K562 (cell line): Measurements from ENCODE around the gene SPTBN4. TPM values are rescaled to one million over a fixed set of nuclear protein-coding genes. Genes with fewer than 3 reads are reported as not detected.
A peak's percentile ranks its signal among the peaks of the same experiment; 100 is the strongest.

Experiments
- DNMT1 ChIP-seq: fragments of 450-650 bp; IDR thresholded peaks from 2 replicates; pipeline ENCODE4 v1.6.1; 2016; ENCODE audit warnings: antibody characterized with exemption, mild to moderate bottlenecking
- ELF2 ChIP-seq: fragments of 250-450 bp; sonication (Bioruptor Pico); IDR thresholded peaks from 2 replicates; pipeline ENCODE4 v1.5.0; 2021; ENCODE audit warnings: mild to moderate bottlenecking
- ERF ChIP-seq: fragments of 450-650 bp; formaldehyde crosslinking; IDR thresholded peaks from 2 replicates; pipeline ENCODE4 v1.4.0; 2020; ENCODE audit warnings: mild to moderate bottlenecking, mixed read lengths
- FOXA3 ChIP-seq, 2 experiments: fragments of 450-650 bp in 1 of 2; sonication (generic) in 1 of 2; formaldehyde crosslinking; IDR thresholded peaks in 1 of 2; conservative IDR thresholded peaks in 1 of 2; 2 replicates each; pipeline versions ENCODE4 v1.4.0 to v1.8.0; 2020 to 2022; ENCODE audit warnings: mild to moderate bottlenecking in 2 of 2, missing genetic modification reagents in 1 of 2
- GTF2A2 ChIP-seq: IDR thresholded peaks from 2 replicates; pipeline ENCODE4 v1.6.1; 2016; ENCODE audit warnings: mild to moderate bottlenecking, missing genetic modification characterization, missing compliant biosample characterization
- NCOA1 ChIP-seq: fragments of 450-650 bp; IDR thresholded peaks from 2 replicates; pipeline ENCODE4 v1.6.1; 2016; ENCODE audit warnings: low read depth
- PHB2 ChIP-seq: fragments of 450-650 bp; IDR thresholded peaks from 2 replicates; pipeline ENCODE4 v1.6.1; 2017; ENCODE audit warnings: low read depth
- SIRT6 ChIP-seq: IDR thresholded peaks from one replicate; pipeline ENCODE4 v1.6.1; 2012; ENCODE audit warnings: low read depth, mild to moderate bottlenecking, control low read depth, inconsistent platforms, low read length, moderate library complexity
- YY1 ChIP-seq, 3 experiments: IDR thresholded peaks; 2 replicates each; pipeline ENCODE4 v1.6.1; 2011; ENCODE audit warnings: low read length in 2 of 3, mild to moderate bottlenecking in 2 of 3, moderate library complexity in 2 of 3, borderline replicate concordance in 1 of 3, control low read depth in 1 of 3, low read depth in 1 of 3; ENCODE audit not compliant: insufficient read depth in 3 of 3, insufficient replicate concordance in 2 of 3, control insufficient read depth in 1 of 3, insufficient read length in 1 of 3; ENCODE audit errors: extremely low read depth in 1 of 3
- ZFPM2 ChIP-seq: fragments of 250-450 bp; sonication (Bioruptor Pico); IDR thresholded peaks from 2 replicates; pipeline ENCODE4 v1.5.1; 2022; ENCODE audit warnings: mild to moderate bottlenecking
- ZNF699 ChIP-seq: fragments of 250-450 bp; sonication (Bioruptor Pico); IDR thresholded peaks from 2 replicates; pipeline ENCODE4 v1.8.0; 2021; ENCODE audit warnings: mild to moderate bottlenecking, moderate library complexity; ENCODE audit not compliant: insufficient replicate concordance
- polyA plus RNA-seq, 8 experiments: library from polyadenylated mRNA; depleted of rRNA in 4 of 8; stranded (reverse) in 5 of 8; unstranded in 3 of 8; fragments of >200 nt; fragmentation: Nextera tagmentation in 2 of 8; fragmentation: Illumina TruSeq in 1 of 8; extraction: Ambion mirVana in 2 of 8; extraction: Trizol in 1 of 8; gene quantifications; 2 replicates each; pipeline versions ENCODE4 v1.2.1 to v1.2.3, GENCODE V29; 2011 to 2014; ENCODE audit warnings: inconsistent platforms in 1 of 8, missing spikeins in 1 of 8
- total RNA-seq, 7 experiments: library from RNA; depleted of rRNA in 6 of 7; stranded (reverse); fragments of >200 nt in 6 of 7; fragmentation: Illumina TruSeq in 2 of 7; extraction: Trizol in 2 of 7; gene quantifications; 2 replicates each; pipeline versions ENCODE4 v1.2.1 to v1.2.3, GENCODE V29; 2011 to 2021; ENCODE audit warnings: low replicate concordance in 1 of 7
- TF ChIP-seq, protein P1 (sequence below): IDR thresholded peaks from 3 replicates; pipeline ENCODE4 v1.6.1; 2011; ENCODE audit warnings: borderline replicate concordance, mild to moderate bottlenecking, moderate library complexity; ENCODE audit not compliant: insufficient read length; ENCODE audit errors: extremely low read depth
- TF ChIP-seq, protein P2 (sequence below): fragments of 200-800 bp; sonication (Bioruptor generic); IDR thresholded peaks from 2 replicates; pipeline ENCODE4 v1.6.1; 2017; ENCODE audit warnings: missing genetic modification characterization, missing compliant biosample characterization
- TF ChIP-seq, protein P3 (sequence below): fragments of 450-650 bp; formaldehyde crosslinking; IDR thresholded peaks from 2 replicates; pipeline ENCODE4 v1.4.0; 2022; ENCODE audit warnings: missing genetic modification characterization
- TF ChIP-seq, protein P4 (sequence below): sonication (generic); formaldehyde crosslinking; IDR thresholded peaks from 2 replicates; pipeline ENCODE4 v1.8.0; 2023; ENCODE audit warnings: mild to moderate bottlenecking, missing genetic modification reagents

The SPTBN4 gene
- total and polyA plus RNA-seq, 9 of the 15 experiments (the other 6 are each of a cell fraction or from before 2014, with no cell fraction given) = 0.01 to 1.5 (median 0.86) TPM

DNA sequence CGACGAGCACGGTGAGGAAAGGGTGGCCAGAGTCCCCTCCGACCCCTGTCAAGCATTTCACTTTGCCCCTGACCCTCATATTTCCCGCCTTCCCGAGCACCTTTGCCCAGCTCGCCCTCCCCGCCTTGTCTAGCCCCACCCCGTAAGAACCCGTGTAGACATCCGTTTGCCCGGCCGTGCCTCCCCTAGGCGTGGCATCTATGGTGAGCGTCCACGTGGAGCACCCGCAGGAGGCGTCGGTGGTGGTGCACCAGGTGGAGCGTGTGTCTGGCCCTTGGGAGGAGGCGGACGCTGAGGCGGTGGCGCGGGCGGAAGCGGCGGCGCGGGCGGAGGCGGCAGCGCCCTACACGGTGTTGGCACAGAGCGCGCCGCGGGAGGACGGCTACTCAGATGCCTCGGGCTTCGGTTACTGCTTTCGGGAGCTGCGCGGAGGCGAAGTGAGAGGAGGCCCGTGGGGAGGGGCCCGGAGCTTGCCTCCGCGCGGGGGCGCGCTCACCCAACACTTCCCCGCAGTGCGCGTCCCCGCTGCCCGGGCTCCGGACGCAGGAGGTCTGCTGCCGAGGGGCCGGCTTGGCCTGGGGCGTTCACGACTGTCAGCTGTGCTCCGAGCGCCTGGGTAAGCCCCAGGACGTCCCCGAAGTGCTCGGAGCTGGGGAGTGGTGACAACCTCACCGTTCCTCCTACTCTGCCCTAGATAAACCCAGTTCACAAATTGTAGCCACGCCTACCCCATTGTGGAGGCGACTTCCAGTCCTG is 138.6 kb downstream of the SPTBN4 start (continued):
- TF ChIP-seq, protein P1, sequence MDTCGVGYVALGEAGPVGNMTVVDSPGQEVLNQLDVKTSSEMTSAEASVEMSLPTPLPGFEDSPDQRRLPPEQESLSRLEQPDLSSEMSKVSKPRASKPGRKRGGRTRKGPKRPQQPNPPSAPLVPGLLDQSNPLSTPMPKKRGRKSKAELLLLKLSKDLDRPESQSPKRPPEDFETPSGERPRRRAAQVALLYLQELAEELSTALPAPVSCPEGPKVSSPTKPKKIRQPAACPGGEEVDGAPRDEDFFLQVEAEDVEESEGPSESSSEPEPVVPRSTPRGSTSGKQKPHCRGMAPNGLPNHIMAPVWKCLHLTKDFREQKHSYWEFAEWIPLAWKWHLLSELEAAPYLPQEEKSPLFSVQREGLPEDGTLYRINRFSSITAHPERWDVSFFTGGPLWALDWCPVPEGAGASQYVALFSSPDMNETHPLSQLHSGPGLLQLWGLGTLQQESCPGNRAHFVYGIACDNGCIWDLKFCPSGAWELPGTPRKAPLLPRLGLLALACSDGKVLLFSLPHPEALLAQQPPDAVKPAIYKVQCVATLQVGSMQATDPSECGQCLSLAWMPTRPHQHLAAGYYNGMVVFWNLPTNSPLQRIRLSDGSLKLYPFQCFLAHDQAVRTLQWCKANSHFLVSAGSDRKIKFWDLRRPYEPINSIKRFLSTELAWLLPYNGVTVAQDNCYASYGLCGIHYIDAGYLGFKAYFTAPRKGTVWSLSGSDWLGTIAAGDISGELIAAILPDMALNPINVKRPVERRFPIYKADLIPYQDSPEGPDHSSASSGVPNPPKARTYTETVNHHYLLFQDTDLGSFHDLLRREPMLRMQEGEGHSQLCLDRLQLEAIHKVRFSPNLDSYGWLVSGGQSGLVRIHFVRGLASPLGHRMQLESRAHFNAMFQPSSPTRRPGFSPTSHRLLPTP = no peak
- TF ChIP-seq GTF2A2 (tag) = no peak
- TF ChIP-seq NCOA1 = no peak
- peak in 1 of 3 experiments; percentile 15 for TF ChIP-seq YY1 (IDR thresholded peaks at IDR 0.05; ENCODE audit: borderline replicate concordance in 1 of 3, control insufficient read depth in 1 of 3, extremely low read depth in 1 of 3, insufficient read depth in 3 of 3, insufficient read length in 1 of 3, insufficient replicate concordance in 2 of 3, low read depth in 1 of 3, low read length in 2 of 3)
- TF ChIP-seq ZFPM2 (CRISPR knock-in tag) = no peak
- peak in 1 of 2 experiments; percentile 32; a peak in 1 of 4 replicates for TF ChIP-seq FOXA3 (CRISPR knock-in tag; conservative IDR thresholded peaks at IDR 0.05 in 1 of 2, IDR thresholded peaks at IDR 0.05 in 1 of 2)
- TF ChIP-seq PHB2 = no peak
- no peak for TF ChIP-seq ERF (CRISPR knock-in tag)
- TF ChIP-seq ELF2 (CRISPR knock-in tag) = no peak
- no peak for TF ChIP-seq DNMT1
- TF ChIP-seq, protein P2, sequence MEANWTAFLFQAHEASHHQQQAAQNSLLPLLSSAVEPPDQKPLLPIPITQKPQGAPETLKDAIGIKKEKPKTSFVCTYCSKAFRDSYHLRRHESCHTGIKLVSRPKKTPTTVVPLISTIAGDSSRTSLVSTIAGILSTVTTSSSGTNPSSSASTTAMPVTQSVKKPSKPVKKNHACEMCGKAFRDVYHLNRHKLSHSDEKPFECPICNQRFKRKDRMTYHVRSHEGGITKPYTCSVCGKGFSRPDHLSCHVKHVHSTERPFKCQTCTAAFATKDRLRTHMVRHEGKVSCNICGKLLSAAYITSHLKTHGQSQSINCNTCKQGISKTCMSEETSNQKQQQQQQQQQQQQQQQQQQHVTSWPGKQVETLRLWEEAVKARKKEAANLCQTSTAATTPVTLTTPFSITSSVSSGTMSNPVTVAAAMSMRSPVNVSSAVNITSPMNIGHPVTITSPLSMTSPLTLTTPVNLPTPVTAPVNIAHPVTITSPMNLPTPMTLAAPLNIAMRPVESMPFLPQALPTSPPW (CRISPR knock-in tag) = peak; percentile 73
- TF ChIP-seq, protein P3, sequence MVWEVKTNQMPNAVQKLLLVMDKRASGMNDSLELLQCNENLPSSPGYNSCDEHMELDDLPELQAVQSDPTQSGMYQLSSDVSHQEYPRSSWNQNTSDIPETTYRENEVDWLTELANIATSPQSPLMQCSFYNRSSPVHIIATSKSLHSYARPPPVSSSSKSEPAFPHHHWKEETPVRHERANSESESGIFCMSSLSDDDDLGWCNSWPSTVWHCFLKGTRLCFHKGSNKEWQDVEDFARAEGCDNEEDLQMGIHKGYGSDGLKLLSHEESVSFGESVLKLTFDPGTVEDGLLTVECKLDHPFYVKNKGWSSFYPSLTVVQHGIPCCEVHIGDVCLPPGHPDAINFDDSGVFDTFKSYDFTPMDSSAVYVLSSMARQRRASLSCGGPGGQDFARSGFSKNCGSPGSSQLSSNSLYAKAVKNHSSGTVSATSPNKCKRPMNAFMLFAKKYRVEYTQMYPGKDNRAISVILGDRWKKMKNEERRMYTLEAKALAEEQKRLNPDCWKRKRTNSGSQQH (CRISPR knock-in tag) = 0 out of 2 replicates have a peak, but pooled peaks have one; percentile 17
- TF ChIP-seq ZNF699 (CRISPR knock-in tag) = no peak
- TF ChIP-seq SIRT6 = no peak
- TF ChIP-seq, protein P4, sequence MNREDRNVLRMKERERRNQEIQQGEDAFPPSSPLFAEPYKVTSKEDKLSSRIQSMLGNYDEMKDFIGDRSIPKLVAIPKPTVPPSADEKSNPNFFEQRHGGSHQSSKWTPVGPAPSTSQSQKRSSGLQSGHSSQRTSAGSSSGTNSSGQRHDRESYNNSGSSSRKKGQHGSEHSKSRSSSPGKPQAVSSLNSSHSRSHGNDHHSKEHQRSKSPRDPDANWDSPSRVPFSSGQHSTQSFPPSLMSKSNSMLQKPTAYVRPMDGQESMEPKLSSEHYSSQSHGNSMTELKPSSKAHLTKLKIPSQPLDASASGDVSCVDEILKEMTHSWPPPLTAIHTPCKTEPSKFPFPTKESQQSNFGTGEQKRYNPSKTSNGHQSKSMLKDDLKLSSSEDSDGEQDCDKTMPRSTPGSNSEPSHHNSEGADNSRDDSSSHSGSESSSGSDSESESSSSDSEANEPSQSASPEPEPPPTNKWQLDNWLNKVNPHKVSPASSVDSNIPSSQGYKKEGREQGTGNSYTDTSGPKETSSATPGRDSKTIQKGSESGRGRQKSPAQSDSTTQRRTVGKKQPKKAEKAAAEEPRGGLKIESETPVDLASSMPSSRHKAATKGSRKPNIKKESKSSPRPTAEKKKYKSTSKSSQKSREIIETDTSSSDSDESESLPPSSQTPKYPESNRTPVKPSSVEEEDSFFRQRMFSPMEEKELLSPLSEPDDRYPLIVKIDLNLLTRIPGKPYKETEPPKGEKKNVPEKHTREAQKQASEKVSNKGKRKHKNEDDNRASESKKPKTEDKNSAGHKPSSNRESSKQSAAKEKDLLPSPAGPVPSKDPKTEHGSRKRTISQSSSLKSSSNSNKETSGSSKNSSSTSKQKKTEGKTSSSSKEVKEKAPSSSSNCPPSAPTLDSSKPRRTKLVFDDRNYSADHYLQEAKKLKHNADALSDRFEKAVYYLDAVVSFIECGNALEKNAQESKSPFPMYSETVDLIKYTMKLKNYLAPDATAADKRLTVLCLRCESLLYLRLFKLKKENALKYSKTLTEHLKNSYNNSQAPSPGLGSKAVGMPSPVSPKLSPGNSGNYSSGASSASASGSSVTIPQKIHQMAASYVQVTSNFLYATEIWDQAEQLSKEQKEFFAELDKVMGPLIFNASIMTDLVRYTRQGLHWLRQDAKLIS (CRISPR knock-in tag) = peak; percentile 21; the same call in 1 of the 2 replicates
